Spleen (tissue), 7 donors: Measurements from ENCODE around the gene OR7G2.

Source experiments
- CTCF ChIP-seq, 11 experiments: fragments of 200-600 bp in 7 of 11; fragments of 450-650 bp in 4 of 11; sonication (generic) in 4 of 11; IDR thresholded peaks in 8 of 11; conservative IDR thresholded peaks in 3 of 11; 1 replicate in 7 of 11; 2 replicates in 4 of 11; pipeline versions ENCODE4 v1.4.0 to v1.8.0; 2016 to 2021; ENCODE audit warnings: antibody characterized with exemption in 11 of 11, inconsistent platforms in 4 of 11, mild to moderate bottlenecking in 1 of 11
- POLR2A ChIP-seq, 3 donors: fragments of 450-650 bp; IDR thresholded peaks; one replicate each; pipeline ENCODE4 v1.5.1; 2017; ENCODE audit warnings: antibody characterized with exemption in 3 of 3, mild to moderate bottlenecking in 1 of 3
- POLR2AphosphoS5 ChIP-seq, 3 donors: sonication (generic); formaldehyde crosslinking; IDR thresholded peaks; one replicate each; pipeline ENCODE4 v1.5.1; 2017; ENCODE audit warnings: antibody characterized with exemption in 3 of 3
- donor health status: DM: no; HTN: no; CAD: no; lungs with moderate emphysema.
- donor health status: DM: no; HTN: no; CAD: no.
- donor health status: DM: no; HTN: no; CAD: no.

GRCh38 chr19:9060564-9061340 lies 46.5 kb downstream of the OR7G2 start:
- TF ChIP-seq CTCF (IDR thresholded peaks at IDR 0.05 in 8 of 11, conservative IDR thresholded peaks at IDR 0.05 in 3 of 11) (no peak), POLR2AphosphoS5 (IDR thresholded peaks at IDR 0.05) (no peak), POLR2A (IDR thresholded peaks at IDR 0.05) (no peak)
